ENCODE data around the gene KCTD13. TPM values are rescaled to one million over a fixed set of nuclear protein-coding genes. Genes with fewer than 3 reads are reported as not detected.

KCTD13 gene
- total RNA-seq, 1 donor from 2014 or later: 44.4 TPM

DNA sequence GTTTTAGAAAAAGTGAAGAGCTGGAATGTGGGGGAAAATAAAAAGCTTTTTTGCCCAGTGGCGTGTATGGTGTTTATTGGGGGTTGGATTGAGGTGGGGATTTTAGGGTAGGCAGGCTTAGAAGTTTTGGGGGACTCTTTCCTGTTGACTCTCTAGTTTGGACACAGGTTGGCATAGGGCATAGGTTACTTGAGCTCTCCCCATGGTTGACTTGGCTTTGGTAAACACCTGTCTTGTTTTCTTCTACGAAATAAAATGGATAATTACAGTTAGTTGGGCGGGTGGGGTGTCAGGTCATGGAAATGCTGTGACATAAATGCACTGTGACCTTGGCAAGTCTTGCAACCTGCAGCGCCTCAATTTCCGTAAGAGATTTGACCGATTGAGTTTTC lies 47.0 kb upstream of the KCTD13 start:
- TF ChIP-seq, protein P1, sequence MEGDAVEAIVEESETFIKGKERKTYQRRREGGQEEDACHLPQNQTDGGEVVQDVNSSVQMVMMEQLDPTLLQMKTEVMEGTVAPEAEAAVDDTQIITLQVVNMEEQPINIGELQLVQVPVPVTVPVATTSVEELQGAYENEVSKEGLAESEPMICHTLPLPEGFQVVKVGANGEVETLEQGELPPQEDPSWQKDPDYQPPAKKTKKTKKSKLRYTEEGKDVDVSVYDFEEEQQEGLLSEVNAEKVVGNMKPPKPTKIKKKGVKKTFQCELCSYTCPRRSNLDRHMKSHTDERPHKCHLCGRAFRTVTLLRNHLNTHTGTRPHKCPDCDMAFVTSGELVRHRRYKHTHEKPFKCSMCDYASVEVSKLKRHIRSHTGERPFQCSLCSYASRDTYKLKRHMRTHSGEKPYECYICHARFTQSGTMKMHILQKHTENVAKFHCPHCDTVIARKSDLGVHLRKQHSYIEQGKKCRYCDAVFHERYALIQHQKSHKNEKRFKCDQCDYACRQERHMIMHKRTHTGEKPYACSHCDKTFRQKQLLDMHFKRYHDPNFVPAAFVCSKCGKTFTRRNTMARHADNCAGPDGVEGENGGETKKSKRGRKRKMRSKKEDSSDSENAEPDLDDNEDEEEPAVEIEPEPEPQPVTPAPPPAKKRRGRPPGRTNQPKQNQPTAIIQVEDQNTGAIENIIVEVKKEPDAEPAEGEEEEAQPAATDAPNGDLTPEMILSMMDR (IDR thresholded peaks at IDR 0.05): no peak
- intact Hi-C loops (cut with micrococcal nuclease): loop anchor here (1.0 kb wide), 5 partner anchors 11 to 153 kb away; partner anchors contain the start of genes CDIPT, HIRIP3, KCTD13 and MVP
- peaks cover 39% of the 10 kb centered on the region for H3K4me1 Mint-ChIP-seq
- ATAC-seq (ENCODE audit: low read depth) (no peak), DNase-seq (no peak)
- H3K4me3 Mint-ChIP-seq: peak overlapping the region; percentile 96
- peaks cover 22% of the 10 kb centered on the region for H3K36me3 Mint-ChIP-seq (ENCODE audit: low read depth)
- POLR2A ChIA-PET: interaction anchor here (0.7 to 3.5 kb wide), 14 partner anchors 11 to 1230 kb away, joined by 3 to 67 read pairs (median 5); partner anchors contain the start of genes ALDOA, HIRIP3, KCTD13 and MVP
- H3K9me3 Mint-ChIP-seq: no peaks in the 10 kb centered on the region
- CTCF ChIA-PET: interaction anchor here (0.9 to 1.9 kb wide), 7 partner anchors 11 to 1028 kb away, joined by 3 to 7 read pairs (median 4); partner anchors contain the start of genes KCTD13, TBX6 and TMEM219
- no peaks in the 10 kb centered on the region for H3K27me3 Mint-ChIP-seq
- H3K27ac Mint-ChIP-seq: peak overlapping the region; percentile 90

DNA sequence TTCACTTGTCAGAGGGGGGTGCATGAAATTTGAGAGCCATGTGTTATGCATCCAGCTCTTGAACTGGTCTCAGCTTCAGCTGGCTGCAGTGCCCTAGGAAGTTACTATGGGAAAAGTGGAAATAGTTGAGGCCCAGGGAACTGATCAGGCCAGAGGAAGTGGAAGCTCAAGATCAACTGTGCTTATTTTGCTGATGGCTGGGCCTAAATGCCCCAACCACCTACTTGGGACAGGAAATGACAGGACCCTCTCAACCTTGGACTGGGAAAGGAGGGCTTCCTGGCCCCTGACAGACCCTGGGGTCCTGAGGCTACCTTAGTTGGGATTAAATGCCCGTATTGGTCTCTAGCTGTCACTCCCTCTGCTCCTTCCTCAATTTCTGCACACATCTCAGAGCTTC lies 46.5 kb upstream of the KCTD13 start:
- Mint-ChIP-seq H3K4me1 (peaks cover 39% of the 10 kb centered on the region), H3K27me3 (no peaks in the 10 kb centered on the region), H3K27ac (peak overlapping the region; percentile 90), H3K4me3 (peak overlapping the region; percentile 44), H3K36me3 (ENCODE audit: low read depth) (peaks cover 22% of the 10 kb centered on the region), H3K9me3 (no peaks in the 10 kb centered on the region)
- ChIA-PET CTCF (interaction anchor here (1.4 to 1.9 kb wide), 3 partner anchors 46 to 1027 kb away, joined by 4 to 7 read pairs (median 4); partner anchors contain the start of gene KCTD13), POLR2A (interaction anchor here (1.1 to 3.5 kb wide), 7 partner anchors 10 to 156 kb away, joined by 3 to 67 read pairs (median 5); partner anchors contain the start of genes HIRIP3, KCTD13, PAGR1 and TMEM219)
- TF ChIP-seq, protein P1 (IDR thresholded peaks at IDR 0.05): no peak
- DNase-seq (no peak), ATAC-seq (ENCODE audit: low read depth) (no peak)
- intact Hi-C loops (cut with micrococcal nuclease): no loop called here

DNA sequence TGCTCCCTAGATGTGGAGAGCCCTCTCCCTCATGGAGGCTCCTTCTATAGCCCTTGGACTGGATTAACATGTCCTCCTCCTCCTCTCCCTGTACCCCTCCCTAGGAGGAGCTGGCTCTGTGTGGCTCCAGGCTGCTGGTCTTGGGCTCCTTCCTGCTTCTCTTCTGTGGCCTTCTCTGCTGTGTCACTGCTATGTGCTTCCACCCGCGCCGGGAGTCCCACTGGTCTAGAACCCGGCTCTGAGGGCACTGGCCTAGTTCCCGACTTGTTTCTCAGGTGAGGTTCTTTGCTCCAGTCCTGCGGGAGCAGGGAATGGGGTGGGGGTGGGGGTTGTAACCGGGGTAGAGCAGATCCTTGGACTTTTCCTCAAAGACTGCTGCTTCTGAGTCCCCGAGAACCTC lies 45.3 kb upstream of the KCTD13 start:
- CTCF ChIA-PET: no interaction called here
- Mint-ChIP-seq H3K4me1 (peaks cover 31% of the 10 kb centered on the region), H3K36me3 (ENCODE audit: low read depth) (peaks cover 20% of the 10 kb centered on the region), H3K9me3 (no peaks in the 10 kb centered on the region), H3K27ac (no peak overlapping the region), H3K27me3 (no peaks in the 10 kb centered on the region), H3K4me3 (no peak overlapping the region)
- TF ChIP-seq, protein P1 (IDR thresholded peaks at IDR 0.05): no peak
- intact Hi-C loops (cut with micrococcal nuclease): no loop called here
- no peak for DNase-seq
- no peak for ATAC-seq (ENCODE audit: low read depth)
- POLR2A ChIA-PET: interaction anchor here (1.2 to 3.5 kb wide), 2 partner anchors 9 to 23 kb away, joined by 3 to 67 read pairs; partner anchors contain the start of gene TMEM219

DNA sequence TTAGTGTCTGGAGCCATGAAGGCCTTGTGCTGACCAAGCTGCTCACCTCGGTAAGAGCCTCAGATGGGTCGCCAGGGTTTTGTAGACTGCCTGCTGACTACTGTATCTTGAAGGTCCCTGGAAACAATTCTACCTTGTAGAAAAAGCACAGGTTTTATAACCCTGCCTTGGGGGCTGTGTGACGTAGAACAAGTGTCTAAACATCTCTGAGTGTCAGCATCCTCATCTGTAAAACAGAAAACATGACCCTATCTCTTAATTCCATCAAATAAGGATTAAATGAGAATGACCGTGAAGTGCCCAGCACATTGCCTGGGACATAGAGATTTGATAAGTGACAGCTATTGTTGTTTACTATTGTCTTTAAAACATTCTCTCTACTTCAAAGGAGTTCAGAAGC lies 42.2 kb upstream of the KCTD13 start:
- no peaks in the 10 kb centered on the region for H3K9me3 Mint-ChIP-seq
- no peak overlapping the region for H3K4me3 Mint-ChIP-seq
- no peak for DNase-seq
- no peak overlapping the region for H3K27ac Mint-ChIP-seq
- ChIA-PET POLR2A (no interaction called here), CTCF (no interaction called here)
- peaks cover 7% of the 10 kb centered on the region for H3K4me1 Mint-ChIP-seq
- TF ChIP-seq, protein P1 (IDR thresholded peaks at IDR 0.05): no peak
- H3K27me3 Mint-ChIP-seq: no peaks in the 10 kb centered on the region
- intact Hi-C loops (cut with micrococcal nuclease): no loop called here
- peaks cover 19% of the 10 kb centered on the region for H3K36me3 Mint-ChIP-seq (ENCODE audit: low read depth)
- ATAC-seq (ENCODE audit: low read depth): no peak

DNA sequence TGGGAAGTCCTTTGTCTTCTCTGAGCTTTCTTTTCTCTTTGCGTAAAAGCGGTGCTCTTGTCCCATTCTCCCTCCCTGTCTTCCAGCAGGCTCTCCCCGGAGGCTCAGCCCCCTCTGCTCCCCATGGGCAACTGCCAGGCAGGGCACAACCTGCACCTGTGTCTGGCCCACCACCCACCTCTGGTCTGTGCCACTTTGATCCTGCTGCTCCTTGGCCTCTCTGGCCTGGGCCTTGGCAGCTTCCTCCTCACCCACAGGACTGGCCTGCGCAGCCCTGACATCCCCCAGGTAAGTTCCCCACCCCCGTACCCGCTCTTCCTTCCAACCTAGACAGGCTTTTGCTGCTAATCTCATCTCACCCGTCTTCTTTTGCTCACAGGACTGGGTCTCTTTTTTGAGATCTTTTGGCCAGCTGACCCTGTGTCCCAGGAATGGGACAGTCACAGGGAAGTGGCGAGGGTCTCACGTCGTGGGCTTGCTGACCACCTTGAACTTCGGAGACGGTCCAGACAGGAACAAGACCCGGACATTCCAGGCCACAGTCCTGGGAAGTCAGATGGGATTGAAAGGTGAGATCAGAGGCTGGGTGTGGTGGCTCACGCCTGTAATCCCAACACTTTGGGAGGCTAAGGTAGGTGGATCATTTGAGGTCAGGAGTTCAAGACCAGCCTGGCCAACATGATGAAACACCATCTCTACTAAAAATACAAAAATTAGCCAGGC lies 37.2 kb upstream of the KCTD13 start:
- intact Hi-C loops (cut with micrococcal nuclease): loop anchor here (5.0 kb wide), 1 partner anchor 216 kb away; the partner anchor contains the start of gene C16orf54
- Mint-ChIP-seq H3K36me3 (ENCODE audit: low read depth) (peaks cover 6% of the 10 kb centered on the region), H3K27me3 (no peaks in the 10 kb centered on the region), H3K27ac (peak overlapping the region; percentile 77), H3K4me1 (peaks cover 17% of the 10 kb centered on the region), H3K9me3 (no peaks in the 10 kb centered on the region), H3K4me3 (peak overlapping the region; percentile 87)
- DNase-seq (no peak), ATAC-seq (ENCODE audit: low read depth) (no peak)
- ChIA-PET POLR2A (interaction anchor here (0.7 to 4.8 kb wide), 4 partner anchors 10 to 37 kb away, joined by 3 to 67 read pairs (median 14); partner anchors contain the start of genes HIRIP3, KCTD13 and TAOK2), CTCF (no interaction called here)
- TF ChIP-seq, protein P1 (IDR thresholded peaks at IDR 0.05): no peak
